ENCODE results near the gene DISC1. TPM values are rescaled to one million over a fixed set of nuclear protein-coding genes. Genes with fewer than 3 reads are reported as not detected.

DISC1 gene
- total RNA-seq, 2 experiments from 2014 or later, result 19.8 to 20.0 TPM

DNA sequence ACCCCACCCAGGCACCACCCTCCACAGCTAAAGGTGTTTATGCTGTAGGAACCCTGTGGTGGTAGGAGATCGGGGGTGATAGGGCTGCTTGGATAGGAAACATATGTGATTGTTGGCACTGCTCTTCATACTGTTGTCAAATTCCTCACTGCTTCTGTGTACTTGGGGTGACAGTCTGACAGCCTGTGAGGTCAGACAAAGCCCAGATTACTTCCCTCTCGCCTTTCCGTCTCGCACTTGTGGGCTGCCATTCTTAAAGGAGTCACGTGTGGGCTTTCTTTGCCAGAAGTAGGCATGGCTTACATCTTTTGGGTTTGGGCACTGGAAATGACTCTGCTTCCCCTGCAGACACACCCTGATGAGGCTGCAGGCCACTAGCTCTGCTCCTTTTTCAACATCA lies 363.8 kb downstream of the DISC1 start:
- Histone ChIP-seq H3K4me3 (ENCODE audit: low read length) (no peak overlapping the region), H3K27ac (ENCODE audit: low read depth in 1 of 2, low read length in 2 of 2) (no peak overlapping the region), H3K27me3 (ENCODE audit: control insufficient read depth in 1 of 2, insufficient read depth in 2 of 2, low read length in 2 of 2) (no peaks in the 10 kb centered on the region), H3K4me1 (ENCODE audit: insufficient read depth, low read length) (no peaks in the 10 kb centered on the region), H3K9me3 (ENCODE audit: control insufficient read depth in 1 of 2, insufficient read depth in 1 of 2, low read length in 2 of 2) (no peaks in the 10 kb centered on the region), H3K36me3 (ENCODE audit: insufficient read depth, low read length) (no peaks in the 10 kb centered on the region)
- Mint-ChIP-seq H3K36me3 (ENCODE audit: low read depth) (peaks cover 5% of the 10 kb centered on the region), H3K27ac (no peak overlapping the region), H3K9me3 (no peaks in the 10 kb centered on the region), H3K4me3 (no peak overlapping the region), H3K4me1 (ENCODE audit: low read depth) (no peaks in the 10 kb centered on the region), H3K27me3 (no peaks in the 10 kb centered on the region)
- intact Hi-C loops (cut with DNase I, micrococcal nuclease), result no loop called here
- ChIA-PET CTCF (no interaction called here), POLR2A (no interaction called here)
- no peak for DNase-seq
- no peak for ATAC-seq (ENCODE audit: poor library complexity)
- TF ChIP-seq, protein P1, sequence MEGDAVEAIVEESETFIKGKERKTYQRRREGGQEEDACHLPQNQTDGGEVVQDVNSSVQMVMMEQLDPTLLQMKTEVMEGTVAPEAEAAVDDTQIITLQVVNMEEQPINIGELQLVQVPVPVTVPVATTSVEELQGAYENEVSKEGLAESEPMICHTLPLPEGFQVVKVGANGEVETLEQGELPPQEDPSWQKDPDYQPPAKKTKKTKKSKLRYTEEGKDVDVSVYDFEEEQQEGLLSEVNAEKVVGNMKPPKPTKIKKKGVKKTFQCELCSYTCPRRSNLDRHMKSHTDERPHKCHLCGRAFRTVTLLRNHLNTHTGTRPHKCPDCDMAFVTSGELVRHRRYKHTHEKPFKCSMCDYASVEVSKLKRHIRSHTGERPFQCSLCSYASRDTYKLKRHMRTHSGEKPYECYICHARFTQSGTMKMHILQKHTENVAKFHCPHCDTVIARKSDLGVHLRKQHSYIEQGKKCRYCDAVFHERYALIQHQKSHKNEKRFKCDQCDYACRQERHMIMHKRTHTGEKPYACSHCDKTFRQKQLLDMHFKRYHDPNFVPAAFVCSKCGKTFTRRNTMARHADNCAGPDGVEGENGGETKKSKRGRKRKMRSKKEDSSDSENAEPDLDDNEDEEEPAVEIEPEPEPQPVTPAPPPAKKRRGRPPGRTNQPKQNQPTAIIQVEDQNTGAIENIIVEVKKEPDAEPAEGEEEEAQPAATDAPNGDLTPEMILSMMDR (IDR thresholded peaks at IDR 0.05), result no peak

- Mint-ChIP-seq H3K27ac (no peak overlapping the region), H3K36me3 (ENCODE audit: low read depth) (peaks cover 6% of the 10 kb centered on the region), H3K9me3 (no peaks in the 10 kb centered on the region), H3K27me3 (no peaks in the 10 kb centered on the region), H3K4me3 (no peak overlapping the region), H3K4me1 (ENCODE audit: low read depth) (no peaks in the 10 kb centered on the region)
- intact Hi-C loops (cut with DNase I, micrococcal nuclease), result no loop called here
- Histone ChIP-seq H3K9me3 (ENCODE audit: control insufficient read depth in 1 of 2, insufficient read depth in 1 of 2, low read length in 2 of 2) (no peaks in the 10 kb centered on the region), H3K27me3 (ENCODE audit: control insufficient read depth in 1 of 2, insufficient read depth in 2 of 2, low read length in 2 of 2) (no peaks in the 10 kb centered on the region), H3K4me3 (ENCODE audit: low read length) (no peak overlapping the region), H3K27ac (ENCODE audit: low read depth in 1 of 2, low read length in 2 of 2) (no peak overlapping the region), H3K36me3 (ENCODE audit: insufficient read depth, low read length) (no peaks in the 10 kb centered on the region), H3K4me1 (ENCODE audit: insufficient read depth, low read length) (no peaks in the 10 kb centered on the region)
- DNase-seq, result no peak
- TF ChIP-seq, protein P1 (IDR thresholded peaks at IDR 0.05), result no peak
- POLR2A ChIA-PET, result no interaction called here
- ATAC-seq (ENCODE audit: poor library complexity), result no peak
- CTCF ChIA-PET, result no interaction called here
Observed at GRCh38 chr1:231991231-231991630, 364.6 kb downstream of the DISC1 start.

- ChIA-PET CTCF (no interaction called here), POLR2A (no interaction called here)
- ATAC-seq (ENCODE audit: poor library complexity) (no peak), DNase-seq (no peak)
- no peaks in the 10 kb centered on the region for H3K4me1 Mint-ChIP-seq (ENCODE audit: low read depth)
- Histone ChIP-seq H3K27ac (ENCODE audit: low read depth in 1 of 2, low read length in 2 of 2) (no peak overlapping the region), H3K4me1 (ENCODE audit: insufficient read depth, low read length) (no peaks in the 10 kb centered on the region), H3K36me3 (ENCODE audit: insufficient read depth, low read length) (no peaks in the 10 kb centered on the region), H3K27me3 (ENCODE audit: control insufficient read depth in 1 of 2, insufficient read depth in 2 of 2, low read length in 2 of 2) (no peaks in the 10 kb centered on the region), H3K4me3 (ENCODE audit: low read length) (no peak overlapping the region), H3K9me3 (ENCODE audit: control insufficient read depth in 1 of 2, insufficient read depth in 1 of 2, low read length in 2 of 2) (no peaks in the 10 kb centered on the region)
- H3K4me3 Mint-ChIP-seq, result no peak overlapping the region
- TF ChIP-seq, protein P1 (IDR thresholded peaks at IDR 0.05), result no peak
- H3K9me3 Mint-ChIP-seq, result no peaks in the 10 kb centered on the region
- H3K27me3 Mint-ChIP-seq, result no peaks in the 10 kb centered on the region
- H3K27ac Mint-ChIP-seq, result no peak overlapping the region
- peaks cover 14% of the 10 kb centered on the region for H3K36me3 Mint-ChIP-seq (ENCODE audit: low read depth)
- intact Hi-C loops (cut with DNase I, micrococcal nuclease), result no loop called here
Observed at GRCh38 chr1:231993968-231994455, 367.4 kb downstream of the DISC1 start.

Data from CD4-positive, alpha-beta T cell (primary cell).